ENCODE results near the gene KREMEN1. TPM values are rescaled to one million over a fixed set of nuclear protein-coding genes. Genes with fewer than 3 reads are reported as not detected.

Gene KREMEN1
- total and polyA plus RNA-seq, 2 experiments from 2014 or later, result 1.8 to 3.8 TPM

GRCh38 chr22:29150701-29151100 lies 77.9 kb downstream of the KREMEN1 start:
- no peak overlapping the region for H2AFZ ChIP-seq
- no peaks in the 10 kb centered on the region for H3K36me3 Mint-ChIP-seq (ENCODE audit: low read depth)
- no peaks in the 10 kb centered on the region for H3K79me2 ChIP-seq (replicated peaks; ENCODE audit: insufficient read depth)
- H3K4me3 ChIP-seq, result no peak overlapping the region
- ATAC-seq (no peak), DNase-seq (ENCODE audit: low spot score) (no peak)
- peaks cover 36% of the 10 kb centered on the region for H3K4me1 ChIP-seq (ENCODE audit: insufficient read depth)
- peaks cover 6% of the 10 kb centered on the region; the same call in 1 of the 2 replicates for H3F3A ChIP-seq (replicated peaks; ENCODE audit: low read depth)
- H3K4me3 Mint-ChIP-seq, result no peak overlapping the region
- H3K27ac Mint-ChIP-seq, result no peak overlapping the region
- H3K27me3 ChIP-seq (ENCODE audit: insufficient read depth), result no peaks in the 10 kb centered on the region
- H3K27me3 Mint-ChIP-seq (ENCODE audit: insufficient read depth, low read depth, poor library complexity), result peaks cover 10% of the 10 kb centered on the region
- H3K9me3 Mint-ChIP-seq, result no peaks in the 10 kb centered on the region
- TF ChIP-seq STAT1 (IDR thresholded peaks at IDR 0.05; ENCODE audit: unreplicated experiment) (no peak), EZH2 (IDR thresholded peaks at IDR 0.05; ENCODE audit: low read depth, unreplicated experiment) (no peak), ZNF462 (CRISPR knock-in tag; IDR thresholded peaks at IDR 0.05) (no peak), ZNF114 (CRISPR knock-in tag; IDR thresholded peaks at IDR 0.05) (no peak), NANOG (IDR thresholded peaks at IDR 0.05; ENCODE audit: borderline replicate concordance) (no peak), REST (IDR thresholded peaks at IDR 0.05; ENCODE audit: unreplicated experiment) (no peak), CREB1 (CRISPR knock-in tag; IDR thresholded peaks at IDR 0.05; ENCODE audit: low read depth) (no peak), ZNF331 (CRISPR knock-in tag; IDR thresholded peaks at IDR 0.05; ENCODE audit: low read depth) (no peak), JUNB (IDR thresholded peaks at IDR 0.05; ENCODE audit: unreplicated experiment) (no peak)
- H3K36me3 ChIP-seq (ENCODE audit: insufficient read depth), result no peaks in the 10 kb centered on the region
- no peaks in the 10 kb centered on the region for H4K20me1 ChIP-seq (replicated peaks; ENCODE audit: insufficient read depth)
- no peak overlapping the region for H3K27ac ChIP-seq (ENCODE audit: low read depth)
- no peaks in the 10 kb centered on the region for H3K9me2 ChIP-seq (ENCODE audit: insufficient read depth)
- peaks cover 46% of the 10 kb centered on the region for H3K4me1 Mint-ChIP-seq
- no peak overlapping the region for H3K4me2 ChIP-seq
